ENCODE results near the gene MEIS3.
"Not testable (repeated sequence)": the region's sequence is repeated elsewhere in the genome, so short reads cannot be mapped to it uniquely, and the experiment has no call there.

The MEIS3 gene

GRCh38 chr19:47386582-47386981 is 32.7 kb downstream of the MEIS3 start:
- H3K4me3 ChIP-seq (ENCODE audit: low read length); H3K4me1 ChIP-seq (ENCODE audit: control insufficient read depth, insufficient read depth, low read length); DNase-seq (ENCODE audit: low read depth, low spot score); H3K27ac ChIP-seq (ENCODE audit: low read length); H3K9me3 ChIP-seq (ENCODE audit: control insufficient read depth, insufficient read depth, low read length); H3K27me3 ChIP-seq (ENCODE audit: control insufficient read depth, insufficient read depth, low read length); H3K36me3 ChIP-seq (ENCODE audit: control insufficient read depth, insufficient read depth, low read length): not testable (repeated sequence)
- WGBS (ENCODE audit: insufficient coverage, insufficient read length) = no CpG with 5 or more reads among the region's 12 CpGs

GRCh38 chr19:47384533-47384932 is 34.8 kb downstream of the MEIS3 start:
- no CpG with 5 or more reads among the region's 4 CpGs for WGBS (ENCODE audit: insufficient coverage, insufficient read length)
- peaks cover 26% of the 10 kb centered on the region for H3K36me3 ChIP-seq (ENCODE audit: control insufficient read depth, insufficient read depth, low read length)
- not testable (repeated sequence) for H3K4me1 ChIP-seq (ENCODE audit: control insufficient read depth, insufficient read depth, low read length); H3K27ac ChIP-seq (ENCODE audit: low read length); DNase-seq (ENCODE audit: low read depth, low spot score); H3K4me3 ChIP-seq (ENCODE audit: low read length); H3K9me3 ChIP-seq (ENCODE audit: control insufficient read depth, insufficient read depth, low read length); H3K27me3 ChIP-seq (ENCODE audit: control insufficient read depth, insufficient read depth, low read length)

- not testable (repeated sequence) for H3K27ac ChIP-seq (ENCODE audit: low read length); H3K4me3 ChIP-seq (ENCODE audit: low read length); DNase-seq (ENCODE audit: low read depth, low spot score); H3K27me3 ChIP-seq (ENCODE audit: control insufficient read depth, insufficient read depth, low read length); H3K4me1 ChIP-seq (ENCODE audit: control insufficient read depth, insufficient read depth, low read length); H3K9me3 ChIP-seq (ENCODE audit: control insufficient read depth, insufficient read depth, low read length)
- no CpG with 5 or more reads among the region's 5 CpGs for WGBS (ENCODE audit: insufficient coverage, insufficient read length)
- H3K36me3 ChIP-seq (ENCODE audit: control insufficient read depth, insufficient read depth, low read length) = peaks cover 30% of the 10 kb centered on the region
Measured at GRCh38 chr19:47383890-47384289, 35.4 kb downstream of the MEIS3 start.

- no peaks in the 10 kb centered on the region for H3K4me1 ChIP-seq (ENCODE audit: control insufficient read depth, insufficient read depth, low read length)
- no peak overlapping the region for H3K4me3 ChIP-seq (ENCODE audit: low read length)
- no CpG with 5 or more reads among the region's 11 CpGs for WGBS (ENCODE audit: insufficient coverage, insufficient read length)
- no peaks in the 10 kb centered on the region for H3K9me3 ChIP-seq (ENCODE audit: control insufficient read depth, insufficient read depth, low read length)
- DNase-seq (ENCODE audit: low read depth, low spot score) = no peak
- peaks cover 41% of the 10 kb centered on the region for H3K36me3 ChIP-seq (ENCODE audit: control insufficient read depth, insufficient read depth, low read length)
- no peak overlapping the region for H3K27ac ChIP-seq (ENCODE audit: low read length)
- no peaks in the 10 kb centered on the region for H3K27me3 ChIP-seq (ENCODE audit: control insufficient read depth, insufficient read depth, low read length)
Measured at GRCh38 chr19:47381653-47382279, 37.6 kb downstream of the MEIS3 start.

- no peak overlapping the region for H3K27ac ChIP-seq (ENCODE audit: low read length)
- no CpG with 5 or more reads among the region's 14 CpGs for WGBS (ENCODE audit: insufficient coverage, insufficient read length)
- peaks cover 47% of the 10 kb centered on the region for H3K36me3 ChIP-seq (ENCODE audit: control insufficient read depth, insufficient read depth, low read length)
Measured at GRCh38 chr19:47381121-47381520, 38.2 kb downstream of the MEIS3 start.

GRCh38 chr19:47380559-47380958 is 38.8 kb downstream of the MEIS3 start:
- no CpG with 5 or more reads among the region's 6 CpGs for WGBS (ENCODE audit: insufficient coverage, insufficient read length)
- Histone ChIP-seq H3K4me1 (ENCODE audit: control insufficient read depth, insufficient read depth, low read length) (no peaks in the 10 kb centered on the region), H3K27ac (ENCODE audit: low read length) (no peak overlapping the region), H3K4me3 (ENCODE audit: low read length) (no peak overlapping the region), H3K36me3 (ENCODE audit: control insufficient read depth, insufficient read depth, low read length) (peaks cover 52% of the 10 kb centered on the region), H3K9me3 (ENCODE audit: control insufficient read depth, insufficient read depth, low read length) (no peaks in the 10 kb centered on the region), H3K27me3 (ENCODE audit: control insufficient read depth, insufficient read depth, low read length) (no peaks in the 10 kb centered on the region)
- no peak for DNase-seq (ENCODE audit: low read depth, low spot score)

More at GRCh38 chr19:47381121-47381520, 38.2 kb downstream of the MEIS3 start:
- no peak for DNase-seq (ENCODE audit: low read depth, low spot score)
- Histone ChIP-seq H3K9me3 (ENCODE audit: control insufficient read depth, insufficient read depth, low read length) (no peaks in the 10 kb centered on the region), H3K4me1 (ENCODE audit: control insufficient read depth, insufficient read depth, low read length) (no peaks in the 10 kb centered on the region), H3K4me3 (ENCODE audit: low read length) (no peak overlapping the region), H3K27me3 (ENCODE audit: control insufficient read depth, insufficient read depth, low read length) (no peaks in the 10 kb centered on the region)

GRCh38 chr19:47379381-47379938 is 39.9 kb downstream of the MEIS3 start:
- WGBS (ENCODE audit: insufficient coverage, insufficient read length) = no CpG with 5 or more reads among the region's 23 CpGs
- DNase-seq (ENCODE audit: low read depth, low spot score) = no peak
- Histone ChIP-seq H3K27ac (ENCODE audit: low read length) (no peak overlapping the region), H3K4me1 (ENCODE audit: control insufficient read depth, insufficient read depth, low read length) (no peaks in the 10 kb centered on the region), H3K27me3 (ENCODE audit: control insufficient read depth, insufficient read depth, low read length) (no peaks in the 10 kb centered on the region), H3K36me3 (ENCODE audit: control insufficient read depth, insufficient read depth, low read length) (peaks cover 62% of the 10 kb centered on the region), H3K9me3 (ENCODE audit: control insufficient read depth, insufficient read depth, low read length) (no peaks in the 10 kb centered on the region), H3K4me3 (ENCODE audit: low read length) (no peak overlapping the region)

- Histone ChIP-seq H3K27ac (ENCODE audit: low read length) (no peak overlapping the region), H3K36me3 (ENCODE audit: control insufficient read depth, insufficient read depth, low read length) (peaks cover 70% of the 10 kb centered on the region), H3K4me1 (ENCODE audit: control insufficient read depth, insufficient read depth, low read length) (no peaks in the 10 kb centered on the region), H3K9me3 (ENCODE audit: control insufficient read depth, insufficient read depth, low read length) (no peaks in the 10 kb centered on the region), H3K4me3 (ENCODE audit: low read length) (no peak overlapping the region), H3K27me3 (ENCODE audit: control insufficient read depth, insufficient read depth, low read length) (no peaks in the 10 kb centered on the region)
- no CpG with 5 or more reads among the region's 11 CpGs for WGBS (ENCODE audit: insufficient coverage, insufficient read length)
- DNase-seq (ENCODE audit: low read depth, low spot score) = no peak
Measured at GRCh38 chr19:47378246-47378645, 41.1 kb downstream of the MEIS3 start.

GRCh38 chr19:47377801-47378200 is 41.5 kb downstream of the MEIS3 start:
- H3K36me3 ChIP-seq (ENCODE audit: control insufficient read depth, insufficient read depth, low read length) = peaks cover 73% of the 10 kb centered on the region
- H3K9me3 ChIP-seq (ENCODE audit: control insufficient read depth, insufficient read depth, low read length) = no peaks in the 10 kb centered on the region
- no CpG with 5 or more reads among the region's 12 CpGs for WGBS (ENCODE audit: insufficient coverage, insufficient read length)
- no peak overlapping the region for H3K27ac ChIP-seq (ENCODE audit: low read length)
- H3K27me3 ChIP-seq (ENCODE audit: control insufficient read depth, insufficient read depth, low read length) = no peaks in the 10 kb centered on the region
- H3K4me1 ChIP-seq (ENCODE audit: control insufficient read depth, insufficient read depth, low read length) = no peaks in the 10 kb centered on the region
- no peak overlapping the region for H3K4me3 ChIP-seq (ENCODE audit: low read length)
- DNase-seq (ENCODE audit: low read depth, low spot score) = no peak

GRCh38 chr19:47377208-47377701 is 42.1 kb downstream of the MEIS3 start:
- Histone ChIP-seq H3K9me3 (ENCODE audit: control insufficient read depth, insufficient read depth, low read length) (no peaks in the 10 kb centered on the region), H3K36me3 (ENCODE audit: control insufficient read depth, insufficient read depth, low read length) (peaks cover 76% of the 10 kb centered on the region), H3K27me3 (ENCODE audit: control insufficient read depth, insufficient read depth, low read length) (no peaks in the 10 kb centered on the region), H3K4me3 (ENCODE audit: low read length) (no peak overlapping the region), H3K4me1 (ENCODE audit: control insufficient read depth, insufficient read depth, low read length) (no peaks in the 10 kb centered on the region), H3K27ac (ENCODE audit: low read length) (no peak overlapping the region)
- WGBS (ENCODE audit: insufficient coverage, insufficient read length) = no CpG with 5 or more reads among the region's 16 CpGs
- DNase-seq (ENCODE audit: low read depth, low spot score) = no peak
